Caco-2 (cell line): Measurements from ENCODE around the gene PDIK1L. TPM values are rescaled to one million over a fixed set of nuclear protein-coding genes. Genes with fewer than 3 reads are reported as not detected.

Experiments used
- BruUV-seq: library from RNA; stranded (reverse); fragments of 400-500 nt; replicated peaks from 2 replicates; lab custom pipeline; 2021; lab: Mats Ljungman, UMichigan
- CTCF ChIA-PET: fragments of 300-600 bp; sonication (Branson Sonifier 250); formaldehyde crosslinking; loops from one replicate; lab custom pipeline; 2022; ENCODE audit warnings: antibody characterized with exemption; lab: Charles Lee
- POLR2A ChIA-PET: fragments of 300-600 bp; sonication (Branson Sonifier 250); formaldehyde crosslinking; loops from one replicate; lab custom pipeline; 2022; ENCODE audit warnings: antibody characterized with exemption; lab: Charles Lee
- DNase-seq, 2 experiments: peaks; one replicate each; pipeline versions ENCODE4 v3.0.0 to v3.0.0-alpha.2; 2020 to 2022
- H3K27me3 ChIP-seq: replicated peaks from 2 replicates; pipeline ENCODE4 v1.6.0; 2011; ENCODE audit warnings: low read length; ENCODE audit not compliant: control insufficient read depth, insufficient read depth
- H3K36me3 ChIP-seq: 2 replicates; pipeline ENCODE4 v1.5.1; 2011; ENCODE audit warnings: low read length; ENCODE audit not compliant: control insufficient read depth, insufficient read depth
- H3K4me1 ChIP-seq: fragments of 250-450 bp; sonication (Bioruptor Pico); 2 replicates; pipeline ENCODE4 v1.5.1; 2020; ENCODE audit warnings: mild to moderate bottlenecking
- H3K4me3 ChIP-seq: 2 replicates; pipeline ENCODE4 v1.5.1; 2011; ENCODE audit warnings: low read depth, mild to moderate bottlenecking, control low read depth, low read length
- H3K9me3 ChIP-seq: fragments of 250-450 bp; sonication (Bioruptor Pico); 2 replicates; pipeline ENCODE4 v1.5.1; 2020; ENCODE audit warnings: mild to moderate bottlenecking, moderate library complexity
- H3K27ac Mint-ChIP-seq: one replicate; pipeline ENCODE4 v1.8.0; 2022; ENCODE audit warnings: mixed read lengths; ENCODE audit not compliant: unreplicated experiment
- H3K27me3 Mint-ChIP-seq: one replicate; pipeline ENCODE4 v1.8.0; 2022; ENCODE audit warnings: mixed read lengths; ENCODE audit not compliant: insufficient read depth, unreplicated experiment
- H3K36me3 Mint-ChIP-seq: one replicate; pipeline ENCODE4 v1.8.0; 2022; ENCODE audit warnings: mild to moderate bottlenecking, mixed read lengths; ENCODE audit not compliant: insufficient read depth, unreplicated experiment
- H3K4me1 Mint-ChIP-seq: one replicate; pipeline ENCODE4 v1.8.0; 2022; ENCODE audit warnings: low read depth, mixed read lengths; ENCODE audit not compliant: unreplicated experiment
- H3K4me3 Mint-ChIP-seq: one replicate; pipeline ENCODE4 v1.8.0; 2022; ENCODE audit warnings: mild to moderate bottlenecking, moderate library complexity, mixed read lengths; ENCODE audit not compliant: unreplicated experiment
- H3K9me3 Mint-ChIP-seq: one replicate; pipeline ENCODE4 v1.8.0; 2022; ENCODE audit warnings: mixed read lengths; ENCODE audit not compliant: unreplicated experiment
- CTCF ChIP-seq, 2 experiments: fragments of 200-600 bp in 1 of 2; IDR thresholded peaks; 1 replicate in 1 of 2; 2 replicates in 1 of 2; pipeline versions ENCODE4 v1.5.1 to v1.8.0; 2011 to 2022; ENCODE audit warnings: antibody characterized with exemption in 1 of 2, control low read depth in 1 of 2, inconsistent platforms in 1 of 2, low read depth in 1 of 2, low read length in 1 of 2, mild to moderate bottlenecking in 1 of 2, moderate library complexity in 1 of 2; ENCODE audit not compliant: insufficient read depth in 1 of 2, severe bottlenecking in 1 of 2, unreplicated experiment in 1 of 2
- intact Hi-C: fragments of 100-400 bp; cut with micrococcal nuclease; formaldehyde crosslinking; loops from one replicate; pipeline ENCODE4 v1.10.0; 2022; ENCODE audit not compliant: unreplicated experiment
- total RNA-seq: library from RNA; stranded (reverse); gene quantifications from 2 replicates; pipeline ENCODE4 v1.2.3, GENCODE V29; 2022

PDIK1L gene
- total RNA-seq, 1 experiment from 2014 or later = 5.5 TPM

- H3K4me3 ChIP-seq = no peak overlapping the region
- Mint-ChIP-seq H3K27me3 (no peaks in the 10 kb centered on the region), H3K4me1 (no peaks in the 10 kb centered on the region), H3K4me3 (no peak overlapping the region), H3K36me3 (peaks cover 14% of the 10 kb centered on the region), H3K9me3 (no peaks in the 10 kb centered on the region), H3K27ac (no peak overlapping the region)
- no peaks in the 10 kb centered on the region for H3K27me3 ChIP-seq
- CTCF ChIA-PET = no interaction called here
- intact Hi-C loops = no loop called here
- no peak for TF ChIP-seq CTCF (IDR thresholded peaks at IDR 0.05; ENCODE audit: insufficient read depth in 1 of 2, low read depth in 1 of 2, low read length in 1 of 2, severe bottlenecking in 1 of 2, unreplicated experiment in 1 of 2)
- no peaks in the 10 kb centered on the region; the same call in 1 of the 2 replicates for H3K4me1 ChIP-seq
- DNase-seq = no peak
- no peaks in the 10 kb centered on the region for H3K36me3 ChIP-seq
- POLR2A ChIA-PET = no interaction called here
- no TSS peak for BruUV-seq
- no peaks in the 10 kb centered on the region for H3K9me3 ChIP-seq
Observed at GRCh38 chr1:26114165-26114927, 2.7 kb downstream of the PDIK1L start.

DNA sequence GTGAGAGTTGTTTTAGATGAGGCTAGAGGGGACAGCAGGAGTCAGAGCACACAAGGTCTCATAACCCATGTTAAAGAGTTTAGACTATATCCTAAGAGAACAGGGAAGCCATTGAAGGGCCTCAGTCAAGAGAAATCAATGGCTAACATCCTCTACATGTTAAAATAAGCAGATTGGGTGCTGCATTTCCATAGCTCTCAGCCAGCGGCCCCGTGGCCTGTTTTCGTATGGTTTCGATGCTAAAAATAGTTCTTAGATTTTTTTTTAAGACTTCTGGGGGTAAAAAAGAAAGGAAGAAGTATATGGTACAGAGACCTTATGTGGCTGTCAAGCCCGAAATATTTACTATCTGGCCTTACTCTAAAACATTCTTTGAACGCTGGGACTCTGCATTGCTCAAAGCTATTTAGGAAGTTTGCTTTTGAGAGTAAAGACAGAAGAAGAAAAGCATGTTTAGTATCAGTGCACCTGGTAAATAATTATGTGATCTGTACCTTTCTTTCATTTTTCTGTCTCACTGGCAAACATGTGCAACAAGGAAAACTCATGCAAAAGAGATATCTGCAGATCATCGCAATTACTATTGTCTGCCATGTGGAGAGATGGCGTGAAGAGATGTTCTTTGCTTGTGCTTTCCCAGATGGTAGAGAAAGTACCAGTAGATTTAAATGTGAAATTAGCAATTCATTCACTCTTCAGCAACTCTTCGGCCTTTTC lies 8.4 kb downstream of the PDIK1L start:
- no peaks in the 10 kb centered on the region for H3K9me3 ChIP-seq
- ChIA-PET CTCF (no interaction called here), POLR2A (no interaction called here)
- no peaks in the 10 kb centered on the region for H3K27me3 ChIP-seq
- Mint-ChIP-seq H3K27ac (no peak overlapping the region), H3K9me3 (no peaks in the 10 kb centered on the region), H3K4me3 (no peak overlapping the region), H3K36me3 (peaks cover 9% of the 10 kb centered on the region), H3K4me1 (no peaks in the 10 kb centered on the region), H3K27me3 (no peaks in the 10 kb centered on the region)
- intact Hi-C loops = no loop called here
- peaks cover 5% of the 10 kb centered on the region; the same call in 1 of the 2 replicates for H3K4me1 ChIP-seq
- TF ChIP-seq CTCF (IDR thresholded peaks at IDR 0.05; ENCODE audit: insufficient read depth in 1 of 2, low read depth in 1 of 2, low read length in 1 of 2, severe bottlenecking in 1 of 2, unreplicated experiment in 1 of 2) = no peak
- no peaks in the 10 kb centered on the region for H3K36me3 ChIP-seq
- no TSS peak for BruUV-seq
- no peak overlapping the region for H3K4me3 ChIP-seq
- no peak for DNase-seq

DNA sequence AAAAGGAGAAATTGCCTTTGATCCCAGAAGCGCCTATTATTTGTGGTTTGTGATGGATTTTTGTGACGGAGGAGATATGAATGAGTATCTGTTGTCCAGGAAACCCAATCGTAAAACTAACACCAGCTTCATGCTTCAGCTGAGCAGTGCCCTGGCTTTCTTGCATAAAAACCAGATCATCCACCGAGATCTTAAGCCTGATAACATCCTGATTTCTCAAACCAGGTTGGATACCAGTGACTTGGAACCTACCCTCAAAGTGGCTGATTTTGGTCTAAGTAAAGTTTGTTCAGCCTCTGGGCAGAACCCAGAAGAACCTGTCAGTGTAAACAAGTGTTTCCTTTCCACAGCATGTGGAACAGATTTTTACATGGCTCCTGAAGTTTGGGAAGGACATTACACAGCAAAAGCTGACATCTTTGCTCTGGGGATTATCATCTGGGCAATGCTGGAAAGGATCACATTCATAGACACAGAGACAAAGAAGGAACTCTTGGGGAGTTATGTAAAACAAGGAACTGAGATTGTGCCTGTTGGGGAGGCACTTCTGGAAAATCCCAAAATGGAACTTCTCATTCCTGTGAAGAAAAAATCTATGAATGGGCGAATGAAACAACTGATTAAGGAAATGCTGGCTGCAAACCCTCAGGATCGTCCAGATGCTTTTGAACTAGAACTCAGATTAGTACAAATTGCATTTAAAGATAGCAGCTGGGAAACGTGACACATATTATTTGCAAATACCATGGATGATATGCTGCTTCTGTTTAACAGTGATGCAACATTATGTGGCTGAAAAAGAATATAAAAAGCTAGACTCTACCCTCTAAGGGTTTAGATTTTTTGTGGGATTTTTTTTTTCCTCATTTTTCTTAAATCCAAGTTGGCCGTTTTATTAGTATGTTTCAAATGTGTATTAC lies 10.5 kb downstream of the PDIK1L start:
- no peak for TF ChIP-seq CTCF (IDR thresholded peaks at IDR 0.05; ENCODE audit: insufficient read depth in 1 of 2, low read depth in 1 of 2, low read length in 1 of 2, severe bottlenecking in 1 of 2, unreplicated experiment in 1 of 2)
- CTCF ChIA-PET = interaction anchor here (0.7 kb wide), 1 partner anchor 10 kb away, joined by 3 read pairs; the partner anchor contains the start of gene PDIK1L
- H3K4me1 Mint-ChIP-seq = no peaks in the 10 kb centered on the region
- no TSS peak for BruUV-seq
- intact Hi-C loops = no loop called here
- Histone ChIP-seq H3K4me3 (no peak overlapping the region), H3K27me3 (no peaks in the 10 kb centered on the region), H3K36me3 (no peaks in the 10 kb centered on the region), H3K4me1 (peaks cover 9% of the 10 kb centered on the region; the same call in 1 of the 2 replicates), H3K9me3 (no peaks in the 10 kb centered on the region)
- no peaks in the 10 kb centered on the region for H3K27me3 Mint-ChIP-seq
- DNase-seq = no peak
- no peak overlapping the region for H3K27ac Mint-ChIP-seq
- no peaks in the 10 kb centered on the region for H3K9me3 Mint-ChIP-seq
- POLR2A ChIA-PET = no interaction called here
- peaks cover 9% of the 10 kb centered on the region for H3K36me3 Mint-ChIP-seq
- H3K4me3 Mint-ChIP-seq = no peak overlapping the region
